Glutamatergic neuron (in vitro differentiated cells): ENCODE results near the gene ZNF384. TPM values are rescaled to one million over a fixed set of nuclear protein-coding genes. Genes with fewer than 3 reads are reported as not detected.

Experiments
- DNase-seq: peaks from one replicate; pipeline ENCODE4 v3.0.0; 2022
- H3K27ac Mint-ChIP-seq: one replicate; pipeline ENCODE4 v1.8.0; 2020; ENCODE audit warnings: mild to moderate bottlenecking, mixed read lengths, inconsistent platforms; ENCODE audit not compliant: unreplicated experiment
- H3K27me3 Mint-ChIP-seq: one replicate; pipeline ENCODE4 v1.8.0; 2020; ENCODE audit warnings: mild to moderate bottlenecking, moderate library complexity, mixed read lengths, inconsistent platforms; ENCODE audit not compliant: unreplicated experiment
- H3K36me3 Mint-ChIP-seq: one replicate; pipeline ENCODE4 v1.8.0; 2020; ENCODE audit warnings: mild to moderate bottlenecking, mixed read lengths, inconsistent platforms; ENCODE audit not compliant: unreplicated experiment
- H3K4me1 Mint-ChIP-seq: one replicate; pipeline ENCODE4 v1.8.0; 2020; ENCODE audit warnings: mild to moderate bottlenecking, low read depth, mixed read lengths, inconsistent platforms; ENCODE audit not compliant: unreplicated experiment
- H3K4me3 Mint-ChIP-seq: one replicate; pipeline ENCODE4 v1.8.0; 2020; ENCODE audit warnings: mild to moderate bottlenecking, mixed read lengths, inconsistent platforms; ENCODE audit not compliant: unreplicated experiment
- H3K9me3 Mint-ChIP-seq: one replicate; pipeline ENCODE4 v1.8.0; 2020; ENCODE audit warnings: mild to moderate bottlenecking, moderate library complexity, mixed read lengths, inconsistent platforms; ENCODE audit not compliant: unreplicated experiment
- total RNA-seq: library from RNA; stranded (reverse); fragmentation: NEBNext Ultra II Directional; extraction: Animal tissue kit (Norgen Biotek cat#: 25700); gene quantifications from one replicate; pipeline ENCODE4 v1.2.1, GENCODE V29; 2021; ENCODE audit not compliant: unreplicated experiment
- TF ChIP-seq, protein P1 (sequence below): fragments of 200-600 bp; sonication (generic); IDR thresholded peaks from one replicate; pipeline ENCODE4 v1.5.0; 2021; ENCODE audit not compliant: partially characterized antibody, unreplicated experiment

Gene ZNF384
- total RNA-seq, 1 donor from 2014 or later: 83.2 TPM

DNA sequence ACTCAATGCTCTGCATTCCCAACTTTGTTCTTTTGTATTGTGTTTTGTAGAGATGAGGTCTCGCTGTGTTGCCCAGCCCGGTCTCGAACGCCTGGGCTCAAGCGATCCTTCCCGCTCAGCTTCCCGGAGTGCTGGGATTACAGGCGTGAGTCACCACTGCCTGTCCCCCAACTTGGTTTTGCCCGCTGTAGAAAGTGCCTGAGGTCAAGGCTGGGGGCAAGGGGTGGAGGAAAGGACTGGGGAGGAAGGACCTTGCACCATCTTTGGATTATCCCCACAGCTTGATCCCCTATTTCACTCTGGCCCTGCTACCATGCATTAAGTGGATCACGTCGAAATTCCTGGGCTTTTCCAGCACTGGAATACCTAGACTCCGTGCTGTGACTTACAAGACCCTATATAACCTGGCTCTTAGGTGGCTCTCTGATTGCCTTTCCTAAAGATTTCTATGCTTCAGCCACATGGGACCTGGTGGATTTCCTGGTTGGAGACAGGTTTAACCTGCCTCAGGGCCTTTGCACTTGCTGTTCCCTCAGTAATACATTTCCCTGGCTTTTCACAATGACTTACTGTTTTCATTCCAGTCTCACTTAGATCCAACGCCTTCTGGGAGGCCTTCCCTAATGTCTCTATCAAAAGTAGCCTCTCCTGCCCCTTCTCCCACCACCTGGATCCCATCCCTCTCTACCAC lies 12.0 kb upstream of the ZNF384 start:
- Mint-ChIP-seq H3K4me3 (peak overlapping the region; percentile 83), H3K27ac (peak overlapping the region; percentile 88), H3K4me1 (peaks cover 24% of the 10 kb centered on the region), H3K9me3 (peaks cover 40% of the 10 kb centered on the region), H3K36me3 (peaks cover 8% of the 10 kb centered on the region), H3K27me3 (peaks cover 38% of the 10 kb centered on the region)
- TF ChIP-seq, protein P1, sequence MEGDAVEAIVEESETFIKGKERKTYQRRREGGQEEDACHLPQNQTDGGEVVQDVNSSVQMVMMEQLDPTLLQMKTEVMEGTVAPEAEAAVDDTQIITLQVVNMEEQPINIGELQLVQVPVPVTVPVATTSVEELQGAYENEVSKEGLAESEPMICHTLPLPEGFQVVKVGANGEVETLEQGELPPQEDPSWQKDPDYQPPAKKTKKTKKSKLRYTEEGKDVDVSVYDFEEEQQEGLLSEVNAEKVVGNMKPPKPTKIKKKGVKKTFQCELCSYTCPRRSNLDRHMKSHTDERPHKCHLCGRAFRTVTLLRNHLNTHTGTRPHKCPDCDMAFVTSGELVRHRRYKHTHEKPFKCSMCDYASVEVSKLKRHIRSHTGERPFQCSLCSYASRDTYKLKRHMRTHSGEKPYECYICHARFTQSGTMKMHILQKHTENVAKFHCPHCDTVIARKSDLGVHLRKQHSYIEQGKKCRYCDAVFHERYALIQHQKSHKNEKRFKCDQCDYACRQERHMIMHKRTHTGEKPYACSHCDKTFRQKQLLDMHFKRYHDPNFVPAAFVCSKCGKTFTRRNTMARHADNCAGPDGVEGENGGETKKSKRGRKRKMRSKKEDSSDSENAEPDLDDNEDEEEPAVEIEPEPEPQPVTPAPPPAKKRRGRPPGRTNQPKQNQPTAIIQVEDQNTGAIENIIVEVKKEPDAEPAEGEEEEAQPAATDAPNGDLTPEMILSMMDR: no peak
- DNase-seq: no peak

DNA sequence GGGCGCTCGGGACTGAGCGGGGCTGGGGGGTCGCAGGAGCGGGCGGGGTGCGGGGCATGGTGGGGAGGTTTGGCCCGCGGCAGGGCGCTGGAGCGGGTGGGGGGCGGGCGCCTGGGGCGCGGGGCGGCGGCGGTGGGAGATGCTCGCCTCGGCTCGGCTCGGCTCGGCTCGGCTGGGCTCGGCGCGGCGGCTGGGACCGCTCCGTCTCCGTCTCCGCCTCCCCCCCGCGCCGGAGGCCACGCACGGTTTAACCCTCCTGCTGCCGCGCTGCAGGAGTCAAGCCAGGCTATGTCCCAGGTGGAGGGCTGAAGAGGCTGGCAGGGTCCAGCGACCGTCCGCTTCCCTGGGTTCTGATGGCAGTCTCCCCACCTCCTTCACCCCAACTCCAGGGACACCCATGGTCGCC lies 11.5 kb upstream of the ZNF384 start, which contains the start of gene PIANP:
TSS of gene PIANP (minus strand) at position 170 of the 406 bp plus-strand sequence. CDS start 2,754 bp downstream, outside the sequence.
- peak; percentile 89 for DNase-seq
- H3K4me1 Mint-ChIP-seq: peaks cover 25% of the 10 kb centered on the region
- H3K36me3 Mint-ChIP-seq: peaks cover 8% of the 10 kb centered on the region
- peak within 1 kb of the TSS; percentile 98 for H3K27ac Mint-ChIP-seq
- H3K9me3 Mint-ChIP-seq: peaks cover 41% of the 10 kb centered on the region
- H3K4me3 Mint-ChIP-seq: peak within 1 kb of the TSS; percentile 98
- TF ChIP-seq, protein P1: no peak
- peaks cover 38% of the 10 kb centered on the region for H3K27me3 Mint-ChIP-seq

DNA sequence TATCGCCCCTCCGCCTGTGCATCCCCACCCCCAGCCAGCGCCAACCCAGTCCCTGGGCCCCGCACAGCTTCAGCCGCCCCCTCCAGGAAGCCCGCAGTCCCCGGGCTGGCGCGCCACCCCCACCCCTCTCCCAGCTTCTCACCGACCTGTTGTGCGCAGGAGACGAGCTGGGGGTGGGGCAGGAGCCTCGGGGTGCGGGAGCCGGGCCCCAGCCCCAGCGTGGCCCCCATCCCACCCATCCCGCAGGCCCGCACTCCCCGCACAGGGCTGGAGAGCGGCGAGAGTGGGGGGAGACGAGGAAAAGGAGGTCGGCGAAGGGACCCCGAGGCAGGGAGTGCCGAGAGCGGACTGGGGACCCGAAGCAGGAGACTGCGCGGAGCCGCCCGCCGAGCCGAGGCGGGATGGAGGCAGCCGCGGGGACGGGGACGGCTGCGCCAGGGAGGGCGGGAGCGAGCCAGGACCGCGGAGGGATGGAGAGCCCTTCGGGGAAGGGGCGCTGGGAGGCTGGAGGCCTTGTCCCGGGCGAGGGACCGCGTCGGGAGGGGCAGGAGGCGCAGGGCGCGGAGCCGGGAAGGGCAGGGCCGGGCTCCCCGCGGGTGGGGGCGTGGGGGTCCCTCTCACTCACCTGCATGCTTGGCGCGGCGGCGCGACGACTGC lies 10.9 kb upstream of the ZNF384 start:
- peak; percentile 89 for DNase-seq
- TF ChIP-seq, protein P1: no peak
- Mint-ChIP-seq H3K4me3 (peak overlapping the region; percentile 98), H3K4me1 (peaks cover 26% of the 10 kb centered on the region), H3K36me3 (peaks cover 8% of the 10 kb centered on the region), H3K27me3 (peaks cover 35% of the 10 kb centered on the region), H3K9me3 (peaks cover 40% of the 10 kb centered on the region), H3K27ac (peak overlapping the region; percentile 98)

DNA sequence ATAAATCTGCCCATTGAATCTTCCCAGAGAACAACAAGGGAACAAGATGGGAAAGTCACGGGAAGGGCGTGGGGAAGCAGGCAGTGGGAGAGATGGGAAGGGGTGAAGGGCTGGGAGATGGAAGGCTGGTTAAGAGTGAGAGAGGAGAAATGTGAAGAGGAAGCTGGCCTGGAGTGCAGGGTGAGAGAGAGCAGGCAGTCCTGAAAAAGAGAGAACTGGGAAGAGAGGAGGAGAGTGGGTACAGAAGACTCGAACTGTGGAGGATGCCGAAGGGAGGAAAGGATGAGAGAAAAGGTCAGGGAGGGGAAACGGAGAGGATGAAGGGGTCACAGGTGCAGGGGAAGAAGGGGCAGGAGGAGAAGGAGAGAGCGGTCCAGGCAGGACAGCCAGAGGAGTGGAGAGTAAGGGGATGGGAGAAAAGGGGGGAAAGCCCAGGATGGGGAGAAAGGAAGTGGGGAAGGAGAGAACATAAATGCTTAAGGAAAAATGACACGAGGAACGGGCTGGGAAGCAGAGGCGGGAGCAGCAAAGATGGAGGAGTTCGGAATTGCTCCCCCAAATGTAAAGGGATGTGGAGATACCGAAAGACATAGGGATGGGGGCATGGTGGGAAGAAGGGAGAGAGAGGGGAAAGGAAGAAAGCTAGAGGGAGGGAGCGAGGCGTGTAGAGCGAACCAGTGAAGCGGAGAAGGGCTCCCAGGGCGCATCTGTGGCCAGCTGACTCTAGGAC lies 10.2 kb upstream of the ZNF384 start:
- Mint-ChIP-seq H3K27ac (peak overlapping the region; percentile 98), H3K9me3 (peaks cover 42% of the 10 kb centered on the region), H3K36me3 (peaks cover 8% of the 10 kb centered on the region), H3K4me3 (peak overlapping the region; percentile 98), H3K4me1 (peaks cover 26% of the 10 kb centered on the region), H3K27me3 (peaks cover 32% of the 10 kb centered on the region)
- no peak for DNase-seq
- TF ChIP-seq, protein P1: no peak
